ENCODE measurements around the gene NPEPPS. TPM values are rescaled to one million over a fixed set of nuclear protein-coding genes. Genes with fewer than 3 reads are reported as not detected.

NPEPPS gene
- total RNA-seq, 4 donors from 2014 or later: 119 to 237 (median 170) TPM

DNA sequence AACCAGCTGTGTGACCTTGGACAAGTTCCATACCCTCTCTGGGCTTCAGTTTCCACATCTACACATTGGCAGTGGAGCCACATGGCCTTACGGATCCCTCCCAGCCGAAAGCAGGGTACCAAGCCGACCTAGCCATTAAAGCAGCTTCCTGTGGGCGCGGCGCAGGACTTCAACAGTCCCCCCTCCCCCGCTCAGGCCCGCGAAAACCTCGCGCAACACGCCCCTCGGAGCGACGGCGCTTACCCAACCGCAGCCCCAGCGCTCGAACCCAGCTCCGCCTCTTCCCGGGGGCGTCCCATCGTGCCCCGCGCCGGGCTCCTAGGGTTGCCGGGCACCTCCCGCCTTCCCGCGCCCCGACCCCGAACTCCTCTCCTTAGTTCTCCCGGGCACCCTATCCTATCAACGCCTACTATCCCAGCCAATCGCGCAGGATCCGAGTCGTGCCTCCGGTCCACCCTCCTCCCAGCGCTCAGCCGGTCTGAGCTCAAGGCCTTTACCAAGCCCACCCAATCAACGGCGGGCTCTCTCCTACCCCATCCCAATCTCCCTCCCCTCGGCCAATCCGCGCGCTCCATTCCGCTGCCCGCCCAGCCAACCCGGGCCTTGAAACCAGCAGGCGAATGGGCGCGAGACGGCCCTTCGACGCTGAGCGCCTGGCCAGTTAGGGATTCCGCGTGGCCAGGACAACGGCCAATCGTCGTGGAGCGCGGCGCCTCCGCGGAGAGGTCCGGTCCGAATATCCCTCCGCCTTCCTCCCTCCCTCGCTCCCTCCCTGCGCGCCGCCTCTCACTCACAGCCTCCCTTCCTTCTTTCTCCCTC is 118.5 kb downstream of the NPEPPS start, which contains the start of gene KPNB1:
Gene KPNB1 (plus strand): TSS at position 767 of the 819 bp plus-strand sequence. CDS start 326 bp downstream, outside the sequence.
- peak; percentile 75 to 94 (median 92) for TF ChIP-seq POLR2AphosphoS5 (IDR thresholded peaks at IDR 0.05)
- TF ChIP-seq EP300 (IDR thresholded peaks at IDR 0.05; ENCODE audit: low read depth): no peak
- TF ChIP-seq POLR2A (IDR thresholded peaks at IDR 0.05): peak; percentile 70
- TF ChIP-seq, protein P1, sequence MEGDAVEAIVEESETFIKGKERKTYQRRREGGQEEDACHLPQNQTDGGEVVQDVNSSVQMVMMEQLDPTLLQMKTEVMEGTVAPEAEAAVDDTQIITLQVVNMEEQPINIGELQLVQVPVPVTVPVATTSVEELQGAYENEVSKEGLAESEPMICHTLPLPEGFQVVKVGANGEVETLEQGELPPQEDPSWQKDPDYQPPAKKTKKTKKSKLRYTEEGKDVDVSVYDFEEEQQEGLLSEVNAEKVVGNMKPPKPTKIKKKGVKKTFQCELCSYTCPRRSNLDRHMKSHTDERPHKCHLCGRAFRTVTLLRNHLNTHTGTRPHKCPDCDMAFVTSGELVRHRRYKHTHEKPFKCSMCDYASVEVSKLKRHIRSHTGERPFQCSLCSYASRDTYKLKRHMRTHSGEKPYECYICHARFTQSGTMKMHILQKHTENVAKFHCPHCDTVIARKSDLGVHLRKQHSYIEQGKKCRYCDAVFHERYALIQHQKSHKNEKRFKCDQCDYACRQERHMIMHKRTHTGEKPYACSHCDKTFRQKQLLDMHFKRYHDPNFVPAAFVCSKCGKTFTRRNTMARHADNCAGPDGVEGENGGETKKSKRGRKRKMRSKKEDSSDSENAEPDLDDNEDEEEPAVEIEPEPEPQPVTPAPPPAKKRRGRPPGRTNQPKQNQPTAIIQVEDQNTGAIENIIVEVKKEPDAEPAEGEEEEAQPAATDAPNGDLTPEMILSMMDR (IDR thresholded peaks at IDR 0.05): no peak

DNA sequence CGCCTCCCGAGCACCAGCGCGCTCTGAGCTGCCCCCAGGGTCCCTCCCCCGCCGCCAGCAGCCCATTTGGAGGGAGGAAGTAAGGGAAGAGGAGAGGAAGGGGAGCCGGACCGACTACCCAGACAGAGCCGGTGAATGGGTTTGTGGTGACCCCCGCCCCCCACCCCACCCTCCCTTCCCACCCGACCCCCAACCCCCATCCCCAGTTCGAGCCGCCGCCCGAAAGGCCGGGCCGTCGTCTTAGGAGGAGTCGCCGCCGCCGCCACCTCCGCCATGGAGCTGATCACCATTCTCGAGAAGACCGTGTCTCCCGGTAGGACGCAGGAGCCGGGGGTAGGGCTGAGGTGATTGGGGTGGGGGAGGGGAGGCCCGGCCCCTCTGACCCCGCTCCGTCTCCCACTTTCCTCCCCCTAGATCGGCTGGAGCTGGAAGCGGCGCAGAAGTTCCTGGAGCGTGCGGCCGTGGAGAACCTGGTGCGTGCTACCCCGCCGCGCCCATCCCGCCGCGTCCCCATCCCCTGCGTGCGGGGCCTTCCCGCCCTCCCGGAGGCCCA is 119.1 kb downstream of the NPEPPS start:
- H3K27me3 ChIP-seq: no peaks in the 10 kb centered on the region
- H3K4me3 ChIP-seq: peak overlapping the region; percentile 83 to 92 (median 90)
- peak overlapping the region; percentile 93 to 99 (median 96) for H3K27ac ChIP-seq
- 0% methylated on average over 16 of the region's 48 CpGs; no CpG with 5 or more reads in 1 of the 2 donors for WGBS, 2 donors (ENCODE audit: low coverage in 1 of 2)
- TF ChIP-seq POLR2A (IDR thresholded peaks at IDR 0.05) (peak; percentile 68), POLR2AphosphoS5 (IDR thresholded peaks at IDR 0.05) (peak in 2 of 3 donors; percentile 7 to 41), EP300 (IDR thresholded peaks at IDR 0.05; ENCODE audit: low read depth) (no peak)
- TF ChIP-seq, protein P1 (IDR thresholded peaks at IDR 0.05): no peak
- H3K4me1 ChIP-seq: peaks cover 20 to 54% (median 28%) of the 10 kb centered on the region in 4 donors
- no peaks in the 10 kb centered on the region for H3K9me3 ChIP-seq
- H3K36me3 ChIP-seq: peaks cover 0 to 27% (median 14%) of the 10 kb centered on the region in 4 donors
- intact Hi-C loops (cut with DNase I; ENCODE audit: low total_unique reads): no loop called here
- DNase-seq: no peak
- in situ Hi-C loops (cut with MboI; ENCODE audit: low pct_ligation_motif_present in 1 of 4, low pct_unique_long_range_greater_than_20kb in 1 of 4, low sequenced_read_pairs in 3 of 4): no loop called here

More for the DNA sequence above, 118.5 kb downstream of the NPEPPS start, which contains the start of gene KPNB1:
- in situ Hi-C loops (cut with MboI; ENCODE audit: low pct_ligation_motif_present in 1 of 4, low pct_unique_long_range_greater_than_20kb in 1 of 4, low sequenced_read_pairs in 3 of 4): no loop called here
- Histone ChIP-seq H3K36me3 (peaks cover 0 to 22% (median 10%) of the 10 kb centered on the region in 4 donors), H3K9me3 (no peaks in the 10 kb centered on the region), H3K4me3 (peak within 1 kb of the TSS; percentile 83 to 92 (median 90)), H3K27me3 (no peaks in the 10 kb centered on the region), H3K4me1 (peaks cover 13 to 48% (median 28%) of the 10 kb centered on the region in 4 donors), H3K27ac (peak within 1 kb of the TSS; percentile 93 to 99 (median 96))
- DNase-seq: peak; percentile 99
- intact Hi-C loops (cut with DNase I; ENCODE audit: low total_unique reads): no loop called here
- 0% methylated on average over 39 of the region's 74 CpGs; no CpG with 5 or more reads in 1 of the 2 donors for WGBS, 2 donors (ENCODE audit: low coverage in 1 of 2)

DNA sequence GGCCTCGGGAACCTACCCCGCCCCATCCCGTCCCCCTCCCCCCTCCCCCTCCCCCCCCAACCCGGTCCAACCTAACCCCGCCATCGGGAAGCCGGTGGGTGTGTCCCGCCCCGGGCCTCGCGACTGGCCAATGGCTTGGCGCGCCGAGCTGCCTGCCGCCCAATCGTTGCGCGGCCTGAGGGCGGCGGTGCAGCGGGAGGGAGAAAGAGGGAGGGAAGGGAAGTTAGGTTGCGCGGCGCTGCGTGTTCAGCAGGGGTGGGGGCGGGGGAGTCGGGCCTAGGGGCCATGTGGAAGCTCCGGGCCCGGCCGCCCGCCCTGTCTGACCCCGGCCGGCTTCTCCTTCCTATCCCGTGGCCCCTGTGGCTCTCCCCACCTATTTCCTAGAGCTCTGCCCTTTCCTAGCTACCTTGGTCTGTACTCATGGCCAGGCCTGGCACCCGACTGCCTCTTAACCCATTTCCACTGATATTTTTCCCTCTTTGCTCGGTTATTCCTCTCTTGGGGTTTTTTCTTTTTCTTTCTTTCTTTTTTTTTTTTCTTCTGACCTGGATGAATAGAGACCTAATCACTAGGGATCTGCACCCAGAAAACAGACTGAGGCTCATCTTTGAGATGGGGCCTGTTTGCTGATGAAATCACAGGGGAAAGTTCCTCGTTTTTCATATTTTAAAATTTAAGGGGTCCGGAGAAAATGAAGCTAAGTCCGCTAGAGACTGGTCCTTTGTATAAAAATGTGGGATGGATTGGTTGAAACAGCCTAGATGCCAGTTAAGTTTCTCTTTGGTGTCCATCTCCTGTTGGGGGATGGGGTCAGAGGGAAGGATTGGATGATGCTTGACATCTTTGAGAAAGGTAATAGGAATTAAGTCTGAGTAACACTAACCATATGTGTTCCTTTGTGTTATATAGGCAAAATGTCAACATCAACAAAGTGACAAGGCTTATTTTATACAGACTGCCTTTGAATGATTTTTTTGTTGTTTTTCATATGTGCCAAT is 119.9 kb downstream of the NPEPPS start:
- Histone ChIP-seq H3K4me3 (peak overlapping the region; percentile 83 to 92 (median 90)), H3K27me3 (no peaks in the 10 kb centered on the region), H3K9me3 (no peaks in the 10 kb centered on the region), H3K27ac (peak overlapping the region; percentile 93 to 99 (median 96)), H3K36me3 (peaks cover 0 to 32% (median 15%) of the 10 kb centered on the region in 4 donors), H3K4me1 (peaks cover 22 to 57% (median 28%) of the 10 kb centered on the region in 4 donors)
- intact Hi-C loops (cut with DNase I; ENCODE audit: low total_unique reads): no loop called here
- 3% methylated on average over 7 to 14 of the region's 39 CpGs for WGBS, 2 donors (ENCODE audit: low coverage in 1 of 2)
- TF ChIP-seq, protein P1 (IDR thresholded peaks at IDR 0.05): peak in 1 of 5 experiments; percentile 8
- TF ChIP-seq POLR2A (IDR thresholded peaks at IDR 0.05): no peak
- DNase-seq: peak; percentile 96
- in situ Hi-C loops (cut with MboI; ENCODE audit: low pct_ligation_motif_present in 1 of 4, low pct_unique_long_range_greater_than_20kb in 1 of 4, low sequenced_read_pairs in 3 of 4): no loop called here
